ENCODE data around the gene SHROOM3. TPM values are rescaled to one million over a fixed set of nuclear protein-coding genes. Genes with fewer than 3 reads are reported as not detected.

Gene SHROOM3
- total RNA-seq, 6 experiments from 2014 or later = 39.1 to 98.7 (median 40.9) TPM

- TF ChIP-seq CTCF (IDR thresholded peaks at IDR 0.05) = no peak
- Mint-ChIP-seq H3K36me3 (ENCODE audit: low read depth) (no peaks in the 10 kb centered on the region; the same call in 1 of the 2 replicates), H3K4me3 (no peak overlapping the region), H3K27me3 (ENCODE audit: insufficient read depth) (peaks cover 2% of the 10 kb centered on the region; the same call in 1 of the 2 replicates), H3K27ac (no peak overlapping the region), H3K9me3 (no peaks in the 10 kb centered on the region), H3K4me1 (ENCODE audit: low read depth) (peaks cover 65% of the 10 kb centered on the region)
- DNase-seq = no peak
These were observed 206.3 kb downstream of the SHROOM3 start for GRCh38 chr4:76641351-76641750.

GRCh38 chr4:76641758-76642157 lies 206.7 kb downstream of the SHROOM3 start:
- no peak for TF ChIP-seq CTCF (IDR thresholded peaks at IDR 0.05)
- Mint-ChIP-seq H3K27ac (no peak overlapping the region), H3K36me3 (ENCODE audit: low read depth) (no peaks in the 10 kb centered on the region; the same call in 1 of the 2 replicates), H3K27me3 (ENCODE audit: insufficient read depth) (peaks cover 2% of the 10 kb centered on the region; the same call in 1 of the 2 replicates), H3K9me3 (no peaks in the 10 kb centered on the region), H3K4me3 (no peak overlapping the region), H3K4me1 (ENCODE audit: low read depth) (peaks cover 61% of the 10 kb centered on the region)
- DNase-seq = no peak

- DNase-seq = no peak
- peaks cover 29% of the 10 kb centered on the region for H3K4me1 Mint-ChIP-seq (ENCODE audit: low read depth)
- peaks cover 3% of the 10 kb centered on the region; the same call in 1 of the 2 replicates for H3K36me3 Mint-ChIP-seq (ENCODE audit: low read depth)
- H3K27me3 Mint-ChIP-seq (ENCODE audit: insufficient read depth) = peaks cover 2% of the 10 kb centered on the region; the same call in 1 of the 2 replicates
- no peaks in the 10 kb centered on the region for H3K9me3 Mint-ChIP-seq
- TF ChIP-seq CTCF (IDR thresholded peaks at IDR 0.05) = no peak
- no peak overlapping the region for H3K27ac Mint-ChIP-seq
- H3K4me3 Mint-ChIP-seq = no peak overlapping the region
These were observed 209.9 kb downstream of the SHROOM3 start for GRCh38 chr4:76644831-76645485.

- no peaks in the 10 kb centered on the region for H3K9me3 Mint-ChIP-seq
- H3K4me1 Mint-ChIP-seq (ENCODE audit: low read depth) = peaks cover 33% of the 10 kb centered on the region
- H3K36me3 Mint-ChIP-seq (ENCODE audit: low read depth) = peaks cover 5% of the 10 kb centered on the region; the same call in 1 of the 2 replicates
- H3K27me3 Mint-ChIP-seq (ENCODE audit: insufficient read depth) = peaks cover 2% of the 10 kb centered on the region; the same call in 1 of the 2 replicates
- TF ChIP-seq CTCF (IDR thresholded peaks at IDR 0.05) = no peak
- no peak overlapping the region for H3K4me3 Mint-ChIP-seq
- DNase-seq = no peak
- no peak overlapping the region for H3K27ac Mint-ChIP-seq
These were observed 214.1 kb downstream of the SHROOM3 start for GRCh38 chr4:76649086-76649485.

GRCh38 chr4:76651616-76652015 lies 216.6 kb downstream of the SHROOM3 start:
- peaks cover 5% of the 10 kb centered on the region; the same call in 1 of the 2 replicates for H3K36me3 Mint-ChIP-seq (ENCODE audit: low read depth)
- no peak overlapping the region for H3K27ac Mint-ChIP-seq
- H3K9me3 Mint-ChIP-seq = no peaks in the 10 kb centered on the region
- no peak overlapping the region for H3K4me3 Mint-ChIP-seq
- TF ChIP-seq CTCF (IDR thresholded peaks at IDR 0.05) = no peak
- DNase-seq = no peak
- H3K4me1 Mint-ChIP-seq (ENCODE audit: low read depth) = peaks cover 48% of the 10 kb centered on the region
- no peaks in the 10 kb centered on the region for H3K27me3 Mint-ChIP-seq (ENCODE audit: insufficient read depth)
